BJ (cell line): Measurements from ENCODE around the gene ACTL8. TPM values are rescaled to one million over a fixed set of nuclear protein-coding genes. Genes with fewer than 3 reads are reported as not detected.

ENCODE experiments used
- CTCF ChIA-PET: fragments of 350-600 bp; formaldehyde crosslinking; extraction: SDS; loops from one replicate; lab custom pipeline; 2021; ENCODE audit warnings: antibody characterized with exemption, inconsistent platforms; lab: Yijun Ruan, JAX
- POLR2A ChIA-PET: fragments of 300-600 bp; sonication (Branson Sonifier 250); formaldehyde crosslinking; extraction: SDS; loops from one replicate; lab custom pipeline; 2021; ENCODE audit warnings: antibody characterized with exemption; lab: Charles Lee
- DNase-seq: peaks from one replicate; pipeline ENCODE4 v3.0.0-alpha.2; 2011; ENCODE audit warnings: low read depth
- H3K27me3 ChIP-seq: 2 replicates; pipeline ENCODE4 v1.6.0; 2011; ENCODE audit warnings: low read length; ENCODE audit not compliant: control insufficient read depth, insufficient read depth
- H3K36me3 ChIP-seq: 2 replicates; pipeline ENCODE4 v1.5.1; 2011; ENCODE audit warnings: low read length; ENCODE audit not compliant: control insufficient read depth, insufficient read depth
- H3K4me3 ChIP-seq: 2 replicates; pipeline ENCODE4 v1.5.1; 2011; ENCODE audit warnings: low read depth, mild to moderate bottlenecking, control low read depth, low read length
- CTCF ChIP-seq: IDR thresholded peaks from 2 replicates; pipeline ENCODE4 v1.5.1; 2011; ENCODE audit warnings: low read depth, mild to moderate bottlenecking, control low read depth, inconsistent platforms, low read length, moderate library complexity; ENCODE audit not compliant: insufficient read depth
- polyA plus RNA-seq: library from polyadenylated mRNA; depleted of rRNA; stranded (reverse); fragments of >200 nt; gene quantifications from 2 replicates; pipeline ENCODE4 v1.2.3, GENCODE V29; 2011

Gene ACTL8
- polyA plus RNA-seq, 1 experiment, result 0.07 TPM

DNA sequence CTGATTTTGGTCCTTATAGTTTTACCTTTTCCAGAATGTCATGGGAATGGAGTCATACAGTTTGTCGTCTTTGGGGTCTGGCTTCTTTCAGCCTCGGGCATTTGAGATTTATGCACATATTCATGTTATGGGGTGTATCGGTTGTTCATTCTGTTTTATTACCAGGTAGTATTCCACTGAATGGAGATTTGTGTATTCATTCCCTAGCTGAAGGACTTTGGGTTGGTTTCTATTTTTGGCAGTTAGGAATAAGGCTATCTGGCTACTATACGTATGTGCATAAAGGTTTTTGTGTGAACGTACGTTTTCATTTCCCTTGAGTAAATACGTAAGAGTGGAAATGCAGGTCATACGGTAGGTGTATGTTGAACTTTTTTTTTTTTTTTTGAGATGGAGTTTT, 65.1 kb downstream of the ACTL8 start:
- no peak for DNase-seq
- Histone ChIP-seq H3K36me3 (no peaks in the 10 kb centered on the region), H3K27me3 (no peaks in the 10 kb centered on the region), H3K4me3 (no peak overlapping the region)
- ChIA-PET POLR2A (no interaction called here), CTCF (interaction anchor here (0.5 to 0.9 kb wide), 2 partner anchors 45 to 159 kb away, joined by 3 to 4 read pairs; no protein-coding TSS in a partner anchor)
- TF ChIP-seq CTCF, result no peak

DNA sequence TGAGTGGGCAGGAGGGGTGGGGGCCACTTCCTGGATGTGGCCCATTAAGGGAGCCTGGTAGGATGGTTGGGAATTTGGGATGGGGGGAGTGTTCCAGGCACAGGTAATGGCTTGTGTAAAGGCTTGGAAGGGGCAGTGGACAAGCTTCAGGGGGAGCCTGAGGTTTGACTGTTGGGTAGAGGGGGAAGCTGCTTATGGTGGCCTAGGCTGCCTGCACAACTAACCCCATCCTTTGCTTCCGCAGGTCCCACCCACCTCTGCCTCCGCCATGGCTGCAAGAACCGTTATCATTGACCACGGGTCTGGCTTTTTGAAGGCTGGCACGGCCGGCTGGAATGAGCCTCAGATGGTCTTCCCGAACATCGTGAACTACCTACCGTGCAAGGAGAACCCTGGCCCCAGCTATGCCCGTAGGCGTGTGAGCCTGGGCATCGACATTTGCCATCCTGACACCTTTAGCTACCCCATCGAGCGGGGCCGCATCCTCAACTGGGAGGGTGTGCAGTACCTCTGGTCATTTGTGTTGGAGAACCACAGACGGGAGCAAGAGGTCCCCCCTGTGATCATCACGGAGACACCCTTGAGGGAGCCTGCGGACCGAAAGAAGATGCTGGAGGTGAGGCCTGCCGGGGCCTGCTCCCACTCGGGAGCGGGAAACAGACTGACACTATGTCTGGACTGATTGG, 67.8 kb downstream of the ACTL8 start:
- DNase-seq, result no peak
- Histone ChIP-seq H3K4me3 (no peak overlapping the region), H3K27me3 (no peaks in the 10 kb centered on the region), H3K36me3 (no peaks in the 10 kb centered on the region)
- ChIA-PET POLR2A (no interaction called here), CTCF (interaction anchor here (1.6 to 1.7 kb wide), 2 partner anchors 85 to 162 kb away, joined by 3 to 12 read pairs; no protein-coding TSS in a partner anchor)
- TF ChIP-seq CTCF, result no peak

GRCh38 chr1:17825273-17826164, 70.4 kb downstream of the ACTL8 start:
- CTCF ChIA-PET, result interaction anchor here (0.5 to 4.8 kb wide), 27 partner anchors 10 to 323 kb away, joined by 3 to 62 read pairs (median 4); no protein-coding TSS in a partner anchor
- no peaks in the 10 kb centered on the region for H3K36me3 ChIP-seq
- no peak for TF ChIP-seq CTCF
- DNase-seq, result no peak
- H3K4me3 ChIP-seq, result no peak overlapping the region
- POLR2A ChIA-PET, result no interaction called here
- H3K27me3 ChIP-seq, result no peaks in the 10 kb centered on the region

GRCh38 chr1:17826165-17826488, 71.0 kb downstream of the ACTL8 start:
- CTCF ChIA-PET, result interaction anchor here (0.6 to 4.8 kb wide), 29 partner anchors 9 to 324 kb away, joined by 3 to 62 read pairs (median 4); no protein-coding TSS in a partner anchor
- DNase-seq, result no peak

More at GRCh38 chr1:17826165-17826488, 71.0 kb downstream of the ACTL8 start:
- H3K27me3 ChIP-seq, result no peaks in the 10 kb centered on the region
- H3K4me3 ChIP-seq, result no peak overlapping the region
- no peaks in the 10 kb centered on the region for H3K36me3 ChIP-seq
- TF ChIP-seq CTCF, result peak; percentile 88
- POLR2A ChIA-PET, result no interaction called here
